Left lung (tissue), 10 donors: ENCODE data around the gene DCP2. TPM values are rescaled to one million over a fixed set of nuclear protein-coding genes. Genes with fewer than 3 reads are reported as not detected.

ENCODE experiments used
- ATAC-seq: fragments of 200-7000 bp; cut with Tn5 transposase; one replicate; pipeline ENCODE4 v1.9.1; 2020; ENCODE audit warnings: moderate library complexity
- DNase-seq, 4 donors: peaks; one replicate each; pipeline ENCODE4 v3.0.0-alpha.2; 2013 to 2020
- H3K27ac ChIP-seq, 2 donors: fragments of 200-600 bp; sonication (generic) in 1 of 2; one replicate each; pipeline versions ENCODE4 v1.5.0 to v1.8.0; 2020 to 2021
- H3K27me3 ChIP-seq, 2 donors: fragments of 200-600 bp; sonication (generic) in 1 of 2; one replicate each; pipeline versions ENCODE4 v1.5.0 to v1.8.0; 2020 to 2021
- H3K36me3 ChIP-seq, 2 donors: fragments of 200-600 bp; sonication (generic) in 1 of 2; one replicate each; pipeline versions ENCODE4 v1.5.0 to v1.8.0; 2020 to 2021
- H3K4me1 ChIP-seq, 2 donors: fragments of 200-600 bp; one replicate each; pipeline ENCODE4 v1.8.0; 2021
- H3K4me3 ChIP-seq, 2 donors: fragments of 200-600 bp; sonication (generic) in 1 of 2; one replicate each; pipeline versions ENCODE4 v1.5.0 to v1.8.0; 2020 to 2021; ENCODE audit warnings: mild to moderate bottlenecking in 1 of 2
- H3K9me3 ChIP-seq, 2 donors: fragments of 200-600 bp; sonication (generic) in 1 of 2; one replicate each; pipeline versions ENCODE4 v1.5.0 to v1.8.0; 2020 to 2021
- CTCF ChIP-seq, 2 donors: fragments of 200-600 bp; sonication (generic) in 1 of 2; IDR thresholded peaks; one replicate each; pipeline versions ENCODE4 v1.5.0 to v1.8.0; 2021; ENCODE audit warnings: antibody characterized with exemption in 2 of 2
- intact Hi-C, 2 donors: fragments of 100-400 bp; cut with DNase I; formaldehyde crosslinking; loops; one replicate each; pipeline versions ENCODE4 v1.11.2 to v1.14.2; 2022
- polyA plus RNA-seq, 6 donors: library from polyadenylated mRNA; unstranded; fragments of 120-200 nt; gene quantifications; one replicate each; pipeline ENCODE4 v1.2.1, GENCODE V29; 2013; ENCODE audit not compliant: insufficient read length in 6 of 6
- total RNA-seq, 2 donors: library from RNA; stranded (reverse); fragmentation: NEBNext Ultra II Directional; extraction: Animal tissue kit (Norgen Biotek cat#: 25700); gene quantifications; one replicate each; pipeline ENCODE4 v1.2.1, GENCODE V29; 2021
- donor health status: DM: no; HTN: yes; CAD: no.
- donor health status: DM: no; HTN: no; CAD: no.

DCP2 gene
- total and polyA plus RNA-seq, 8 donors: 30.1 to 72.4 (median 38.0) TPM

- H3K4me3 ChIP-seq: no peak overlapping the region
- no peak for DNase-seq
- H3K27ac ChIP-seq: no peak overlapping the region
- intact Hi-C loops: no loop called here
- H3K27me3 ChIP-seq: no peaks in the 10 kb centered on the region
- no peak for TF ChIP-seq CTCF (IDR thresholded peaks at IDR 0.05)
- no peak for ATAC-seq
- H3K9me3 ChIP-seq: no peaks in the 10 kb centered on the region
- peaks cover 0 to 5% of the 10 kb centered on the region in 2 donors for H3K4me1 ChIP-seq
- no peaks in the 10 kb centered on the region for H3K36me3 ChIP-seq
Measured at GRCh38 chr5:113057557-113057984, 81.0 kb downstream of the DCP2 start.

GRCh38 chr5:113058269-113058668 lies 81.7 kb downstream of the DCP2 start:
- Histone ChIP-seq H3K4me1 (peaks cover 0 to 5% of the 10 kb centered on the region in 2 donors), H3K4me3 (no peak overlapping the region), H3K27me3 (no peaks in the 10 kb centered on the region), H3K27ac (no peak overlapping the region), H3K36me3 (peaks cover 0 to 1% of the 10 kb centered on the region in 2 donors), H3K9me3 (no peaks in the 10 kb centered on the region)
- ATAC-seq: no peak
- no peak for TF ChIP-seq CTCF (IDR thresholded peaks at IDR 0.05)
- DNase-seq: no peak
- intact Hi-C loops: no loop called here

GRCh38 chr5:113058706-113059226 lies 82.2 kb downstream of the DCP2 start:
- Histone ChIP-seq H3K27ac (no peak overlapping the region), H3K4me3 (no peak overlapping the region), H3K9me3 (no peaks in the 10 kb centered on the region), H3K4me1 (peaks cover 0 to 5% of the 10 kb centered on the region in 2 donors), H3K27me3 (no peaks in the 10 kb centered on the region), H3K36me3 (peaks cover 0 to 6% of the 10 kb centered on the region in 2 donors)
- intact Hi-C loops: no loop called here
- TF ChIP-seq CTCF (IDR thresholded peaks at IDR 0.05): no peak
- ATAC-seq (no peak), DNase-seq (no peak)

GRCh38 chr5:113059232-113060040 lies 82.8 kb downstream of the DCP2 start:
- ATAC-seq (peak; percentile 24), DNase-seq (peak in 1 of 4 donors; percentile 28)
- Histone ChIP-seq H3K4me3 (no peak overlapping the region), H3K27ac (no peak overlapping the region), H3K27me3 (no peaks in the 10 kb centered on the region), H3K36me3 (peaks cover 0 to 9% of the 10 kb centered on the region in 2 donors), H3K9me3 (no peaks in the 10 kb centered on the region), H3K4me1 (peaks cover 0 to 5% of the 10 kb centered on the region in 2 donors)
- no peak for TF ChIP-seq CTCF (IDR thresholded peaks at IDR 0.05)
- intact Hi-C loops: no loop called here

GRCh38 chr5:113060408-113061025 lies 83.9 kb downstream of the DCP2 start:
- Histone ChIP-seq H3K27ac (no peak overlapping the region), H3K4me1 (peaks cover 0 to 5% of the 10 kb centered on the region in 2 donors), H3K36me3 (peaks cover 0 to 9% of the 10 kb centered on the region in 2 donors), H3K9me3 (no peaks in the 10 kb centered on the region), H3K4me3 (no peak overlapping the region), H3K27me3 (no peaks in the 10 kb centered on the region)
- no peak for TF ChIP-seq CTCF (IDR thresholded peaks at IDR 0.05)
- intact Hi-C loops: no loop called here
- DNase-seq (no peak), ATAC-seq (no peak)
